CD4-positive, alpha-beta T cell treated with Interleukin-17A for 4 hours (primary cell): ENCODE measurements around the gene BPIFB1.

Experiments used
- DNase-seq: peaks from one replicate; pipeline ENCODE4 v3.0.0-alpha.2; 2020; ENCODE audit warnings: mixed read lengths

Gene BPIFB1, protein sequence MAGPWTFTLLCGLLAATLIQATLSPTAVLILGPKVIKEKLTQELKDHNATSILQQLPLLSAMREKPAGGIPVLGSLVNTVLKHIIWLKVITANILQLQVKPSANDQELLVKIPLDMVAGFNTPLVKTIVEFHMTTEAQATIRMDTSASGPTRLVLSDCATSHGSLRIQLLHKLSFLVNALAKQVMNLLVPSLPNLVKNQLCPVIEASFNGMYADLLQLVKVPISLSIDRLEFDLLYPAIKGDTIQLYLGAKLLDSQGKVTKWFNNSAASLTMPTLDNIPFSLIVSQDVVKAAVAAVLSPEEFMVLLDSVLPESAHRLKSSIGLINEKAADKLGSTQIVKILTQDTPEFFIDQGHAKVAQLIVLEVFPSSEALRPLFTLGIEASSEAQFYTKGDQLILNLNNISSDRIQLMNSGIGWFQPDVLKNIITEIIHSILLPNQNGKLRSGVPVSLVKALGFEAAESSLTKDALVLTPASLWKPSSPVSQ

DNA sequence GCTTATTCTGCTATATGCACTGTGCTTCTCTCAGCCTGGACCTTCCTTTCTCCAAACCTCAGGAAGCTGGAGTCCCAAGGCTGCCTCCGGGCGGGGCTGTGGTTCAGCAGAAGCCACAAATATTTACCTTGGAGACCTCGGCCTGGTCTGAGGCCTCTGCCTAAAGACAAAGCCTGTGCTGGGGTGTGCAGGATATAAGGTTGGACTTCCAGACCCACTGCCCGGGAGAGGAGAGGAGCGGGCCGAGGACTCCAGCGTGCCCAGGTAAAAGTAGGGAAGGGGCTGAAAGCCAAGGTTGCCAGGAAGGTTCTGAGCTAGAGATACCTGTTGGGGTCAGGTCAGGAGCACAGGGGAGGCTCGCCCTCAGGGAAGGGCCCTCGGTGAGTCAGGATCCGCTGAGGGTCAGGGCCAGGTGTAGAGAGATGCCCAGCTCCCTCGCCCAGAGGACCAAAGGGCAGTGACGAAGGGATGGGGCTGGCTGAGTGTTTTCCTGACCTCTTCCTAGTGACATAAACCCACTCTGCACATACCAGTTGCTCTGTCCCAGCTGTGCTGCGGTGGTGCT lies at the start of gene BPIFB1:
Gene BPIFB1 (plus strand): TSS at position 224 of the 565 bp plus-strand sequence. CDS start 2,860 bp downstream, outside the sequence.
- DNase-seq, result no peak

DNA sequence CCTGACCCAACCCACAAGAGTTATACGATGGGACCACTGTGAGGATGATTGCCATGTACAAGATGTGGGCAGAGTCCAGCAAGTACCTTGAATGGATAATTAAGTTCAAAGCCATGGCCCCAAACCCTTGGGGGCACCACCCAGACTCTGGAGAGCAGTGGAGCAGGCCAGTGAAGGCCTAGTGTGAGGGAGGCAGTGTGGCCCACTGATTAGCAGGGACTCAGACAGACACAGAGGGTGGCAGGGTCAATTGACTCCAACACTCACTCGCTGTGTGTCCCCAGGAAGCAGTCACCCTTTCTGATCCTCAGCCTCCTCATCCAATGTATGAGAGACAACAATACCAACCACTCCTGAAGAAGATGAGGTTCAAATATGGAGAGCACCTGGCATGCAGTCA lies 49.0 kb upstream of the BPIFB1 start:
- DNase-seq, result no peak

DNA sequence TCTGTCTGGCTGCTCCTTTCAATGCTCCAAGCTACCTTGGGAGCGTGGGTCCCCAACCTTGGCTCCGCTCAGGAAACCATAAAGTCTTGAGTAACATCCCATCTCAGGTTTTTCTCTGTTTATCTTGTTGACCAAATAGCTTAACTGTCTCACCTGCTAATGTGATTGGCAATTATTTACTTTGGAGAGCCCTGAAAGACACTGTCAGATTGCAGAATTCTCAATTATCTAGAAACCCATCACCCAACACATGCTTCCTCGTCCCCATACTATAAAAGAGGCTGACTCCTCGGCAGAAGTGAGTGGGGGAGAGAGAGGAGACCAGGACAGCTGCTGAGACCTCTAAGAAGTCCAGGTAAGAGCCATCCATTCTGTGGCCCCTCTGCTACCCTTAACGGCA lies 47.3 kb upstream of the BPIFB1 start, which contains the start of gene BPIFA1:
Gene BPIFA1 (plus strand): TSS at position 301 of the 400 bp plus-strand sequence. CDS start 1,716 bp downstream, outside the sequence.
- no peak for DNase-seq

DNA sequence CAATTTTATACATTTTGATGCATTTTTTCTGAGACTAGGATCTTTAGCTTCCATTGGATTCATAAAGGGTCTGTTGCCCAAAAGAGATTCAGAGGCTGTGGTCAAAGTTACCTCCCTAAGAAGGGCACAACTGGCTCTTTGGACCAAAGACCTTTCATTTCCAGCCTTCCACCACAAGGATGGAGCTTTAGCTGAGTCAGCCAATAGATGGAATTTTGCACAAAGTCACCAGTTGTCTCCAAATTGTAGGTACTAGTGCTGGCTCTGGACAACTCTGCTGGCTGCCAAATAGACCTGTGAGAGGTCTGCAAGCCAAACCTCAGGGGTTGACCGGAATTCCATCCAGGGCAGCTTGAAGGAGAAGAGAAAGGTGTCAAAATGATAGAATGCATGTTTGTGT lies 46.7 kb upstream of the BPIFB1 start:
- DNase-seq, result no peak

DNA sequence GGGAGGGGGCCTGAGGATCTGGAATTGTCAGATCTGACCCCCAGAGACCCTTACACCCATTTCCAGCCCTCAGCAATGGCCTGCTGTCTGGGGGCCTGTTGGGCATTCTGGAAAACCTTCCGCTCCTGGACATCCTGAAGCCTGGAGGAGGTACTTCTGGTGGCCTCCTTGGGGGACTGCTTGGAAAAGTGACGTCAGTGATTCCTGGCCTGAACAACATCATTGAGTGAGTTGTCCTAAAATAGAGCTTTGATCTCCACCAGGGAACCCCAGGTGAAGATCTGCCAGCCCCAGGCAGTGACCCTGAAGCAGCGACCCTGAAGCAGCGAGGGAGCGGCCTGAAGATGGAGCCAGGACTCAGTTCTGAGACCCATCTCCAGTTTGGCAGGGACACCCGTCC lies 45.0 kb upstream of the BPIFB1 start:
- DNase-seq, result no peak

DNA sequence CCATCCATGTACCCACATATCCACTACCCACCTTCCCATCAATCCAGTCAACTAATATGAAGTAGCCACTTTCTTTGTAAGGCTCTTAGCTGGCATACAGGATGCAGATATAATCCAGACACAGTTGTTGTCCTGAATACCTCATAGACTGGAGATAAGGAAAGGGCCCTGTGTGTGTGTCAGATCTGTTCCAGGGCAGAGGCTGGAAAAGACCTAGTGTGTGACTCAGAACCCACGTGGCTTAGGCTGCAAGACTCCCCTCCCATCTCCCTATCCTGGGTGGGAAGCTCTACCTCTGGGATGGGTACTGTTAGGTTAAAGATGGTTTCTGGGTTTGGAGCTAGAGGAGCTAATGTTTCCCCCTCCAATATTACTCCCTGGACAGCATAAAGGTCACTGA lies 43.6 kb upstream of the BPIFB1 start:
- no peak for DNase-seq

DNA sequence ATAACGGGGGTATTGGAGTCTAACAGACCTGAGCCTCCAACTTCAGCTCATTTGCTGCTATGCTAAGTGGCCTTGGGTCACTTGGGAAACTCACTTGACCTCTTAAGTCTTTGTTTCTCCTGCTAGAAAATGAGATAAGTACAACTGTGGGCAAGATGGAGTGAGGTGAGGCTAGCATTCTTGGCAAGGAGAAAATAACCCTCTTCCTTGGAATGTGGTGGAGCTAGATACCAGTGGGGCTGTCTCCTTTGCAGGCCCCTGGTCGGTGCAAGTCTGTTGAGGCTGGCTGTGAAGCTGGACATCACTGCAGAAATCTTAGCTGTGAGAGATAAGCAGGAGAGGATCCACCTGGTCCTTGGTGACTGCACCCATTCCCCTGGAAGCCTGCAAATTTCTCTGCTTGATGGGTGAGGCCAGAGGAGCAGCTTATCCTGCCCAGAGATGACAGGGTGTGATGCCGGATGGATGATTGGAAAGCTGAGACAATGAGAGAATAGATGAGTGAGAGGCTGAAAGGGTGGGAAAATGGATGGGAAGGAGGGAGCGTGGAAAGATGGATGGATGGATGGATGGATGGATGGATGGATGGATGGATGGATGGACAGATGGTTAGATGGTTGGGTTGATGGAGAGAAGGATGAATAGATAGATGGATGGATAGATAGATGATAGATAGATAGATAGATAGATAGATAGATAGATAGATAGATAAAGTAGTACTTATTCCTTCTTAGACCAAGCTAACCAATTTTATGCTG lies 42.9 kb upstream of the BPIFB1 start:
- no peak for DNase-seq

DNA sequence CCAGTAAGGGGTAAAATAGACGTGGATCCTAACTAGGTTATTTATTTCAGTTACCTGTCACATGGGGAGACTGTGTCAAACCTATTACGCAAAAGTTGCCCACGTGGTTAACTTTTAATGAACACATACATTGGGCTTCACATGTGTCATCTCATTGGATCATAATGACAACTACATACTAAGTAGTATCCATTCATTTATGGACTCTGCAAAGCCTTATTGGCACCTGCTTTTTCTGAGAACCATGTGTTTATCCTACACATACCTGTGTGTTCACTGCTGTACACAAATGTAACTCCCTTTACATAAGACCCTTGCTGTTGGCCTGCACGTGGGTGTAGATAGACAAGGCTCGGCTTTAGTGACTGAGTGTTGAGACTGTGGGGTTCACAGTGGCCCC lies 42.1 kb upstream of the BPIFB1 start:
- no peak for DNase-seq

DNA sequence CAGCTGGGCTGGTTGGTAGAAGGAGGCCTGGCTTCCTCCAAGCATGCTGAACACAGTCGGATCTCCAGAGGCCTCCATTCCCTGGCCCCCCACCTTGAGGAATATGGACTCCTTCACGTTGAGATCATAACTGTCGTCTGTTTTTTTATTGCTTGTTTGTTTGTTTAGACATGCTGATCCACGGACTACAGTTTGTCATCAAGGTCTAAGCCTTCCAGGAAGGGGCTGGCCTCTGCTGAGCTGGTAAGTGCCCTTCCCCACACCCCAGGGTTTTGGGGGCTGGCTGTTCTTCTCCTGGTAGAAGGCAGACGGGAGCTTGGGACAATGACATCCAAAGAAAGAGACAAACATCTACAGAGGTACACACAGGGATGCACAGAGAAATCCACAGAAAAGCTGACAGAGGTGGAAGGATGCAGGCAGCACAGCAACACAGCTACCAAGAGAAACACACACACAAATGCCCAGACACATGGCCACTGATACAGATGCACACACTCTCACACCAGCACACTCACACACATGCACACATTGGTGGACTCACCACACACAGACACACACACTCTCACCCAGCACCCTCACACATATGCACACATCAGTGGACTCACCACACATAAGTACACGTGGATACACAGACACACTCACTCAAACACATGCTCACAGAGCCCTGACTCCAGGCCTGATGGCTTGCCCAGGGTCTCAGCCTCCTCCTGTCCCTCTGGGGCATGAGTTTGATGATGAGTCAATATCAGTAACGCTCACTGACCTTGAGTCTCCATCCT lies 40.5 kb upstream of the BPIFB1 start:
- no peak for DNase-seq

DNA sequence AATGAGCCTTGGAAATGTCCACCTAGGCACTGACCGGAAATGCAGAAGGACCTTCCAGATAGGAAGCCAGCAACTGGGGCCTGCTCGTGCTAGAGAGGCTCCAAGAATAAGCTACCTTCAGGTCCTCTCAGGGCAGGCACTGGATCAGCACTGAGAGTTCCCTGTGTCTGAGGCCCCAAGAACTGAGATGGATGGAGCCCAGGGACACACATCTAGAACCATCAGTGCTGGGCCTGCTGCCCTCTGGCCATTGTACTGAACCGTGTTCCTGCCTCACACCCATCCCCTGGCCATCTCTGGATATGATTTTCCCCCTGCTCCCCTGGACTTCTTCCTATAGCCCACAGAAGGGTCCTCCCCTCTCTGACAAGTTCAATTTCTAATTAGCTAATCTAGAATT lies 36.9 kb upstream of the BPIFB1 start:
- DNase-seq, result no peak

DNA sequence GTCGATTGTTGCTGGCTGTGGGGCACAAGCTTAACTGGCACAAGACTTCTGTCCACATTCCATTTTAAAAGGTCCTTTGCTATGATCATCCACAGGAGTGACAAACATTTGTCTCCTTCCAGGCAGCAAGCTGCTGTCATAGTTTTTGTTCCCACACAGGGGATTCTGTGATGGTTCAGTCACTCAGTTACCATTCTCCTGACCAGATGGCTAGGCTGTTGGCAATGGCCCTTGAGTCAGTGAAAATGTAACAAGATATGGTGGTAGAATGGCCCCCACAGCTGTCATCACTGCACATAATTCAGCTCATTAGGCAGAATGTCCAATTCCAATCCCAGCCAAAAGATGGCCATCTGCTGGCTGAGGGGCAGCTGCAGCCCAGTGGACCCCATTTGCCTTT lies 33.6 kb upstream of the BPIFB1 start:
- DNase-seq, result no peak

DNA sequence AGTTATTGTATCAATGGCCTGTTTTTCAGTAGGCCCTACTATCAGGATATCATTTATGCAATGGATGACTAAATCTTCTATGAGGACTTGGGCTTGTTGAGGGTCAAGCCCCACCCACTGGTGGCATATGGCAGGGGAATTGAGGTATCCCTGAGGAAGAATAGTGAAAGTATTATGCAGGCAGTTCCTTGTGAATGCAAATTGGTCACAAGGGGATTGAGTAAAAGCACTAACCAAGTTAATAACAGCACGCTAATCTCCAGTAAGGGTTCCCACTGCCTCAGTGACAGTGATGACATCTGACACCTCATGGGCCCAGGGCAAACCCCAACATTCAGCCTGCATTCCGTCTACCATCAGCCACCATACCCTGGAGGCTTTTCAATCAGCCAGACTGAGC lies 32.3 kb upstream of the BPIFB1 start:
- DNase-seq, result no peak

DNA sequence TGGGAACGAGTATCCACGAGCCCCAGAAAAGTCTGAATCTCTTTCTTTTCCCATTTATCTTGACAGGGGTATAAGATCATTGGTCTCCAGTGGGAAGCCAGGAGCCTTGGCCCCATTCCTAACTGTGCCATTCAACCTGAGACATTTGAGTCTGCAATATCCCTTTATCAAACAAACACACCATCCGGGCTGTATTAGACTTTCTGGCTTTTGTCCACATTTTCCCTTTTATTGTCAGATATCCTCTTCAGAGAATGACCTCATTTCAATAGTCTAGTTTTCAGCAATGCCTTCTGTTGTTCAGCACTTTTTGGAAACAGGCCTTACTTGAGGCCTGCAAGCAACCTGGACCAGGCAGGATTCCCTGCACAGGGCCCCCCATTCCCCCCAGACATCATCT lies 31.5 kb upstream of the BPIFB1 start:
- no peak for DNase-seq

DNA sequence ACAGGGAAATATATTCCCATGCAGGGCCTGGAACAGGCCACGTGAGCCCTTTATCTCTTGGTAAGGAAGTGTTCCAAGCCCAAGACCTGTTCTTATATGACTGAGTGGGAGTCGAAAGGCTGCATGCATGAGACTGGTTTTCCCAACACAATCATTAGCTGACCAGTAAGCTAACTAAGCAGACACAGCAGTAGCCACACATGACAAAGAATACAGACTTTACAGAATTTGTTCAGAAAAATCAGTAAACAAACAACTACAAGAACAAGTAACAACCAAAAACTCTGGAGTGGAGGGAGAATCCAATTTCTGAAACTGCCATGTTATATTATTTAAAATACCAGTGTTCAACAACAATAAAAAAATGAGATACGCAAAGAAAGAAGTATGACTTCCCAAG lies 30.6 kb upstream of the BPIFB1 start:
- DNase-seq, result no peak

DNA sequence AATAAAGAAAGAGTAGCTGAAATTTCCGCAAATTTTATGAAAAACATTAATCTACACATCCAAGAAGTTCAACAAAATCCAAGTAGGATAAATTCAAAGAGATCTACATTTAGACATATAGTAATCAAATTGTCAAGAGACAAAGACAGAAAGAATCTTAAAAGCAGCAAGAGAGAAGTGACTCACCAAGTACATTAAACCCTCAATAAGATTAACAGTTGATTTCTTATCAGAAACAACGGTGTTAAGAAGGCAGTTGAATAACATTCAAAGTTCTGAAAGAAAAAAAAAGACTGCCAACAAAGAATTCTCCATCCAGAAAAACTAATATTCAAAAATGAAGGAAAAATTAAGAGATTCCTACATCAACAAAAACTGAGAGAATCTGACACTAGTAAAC lies 28.0 kb upstream of the BPIFB1 start:
- DNase-seq, result no peak

DNA sequence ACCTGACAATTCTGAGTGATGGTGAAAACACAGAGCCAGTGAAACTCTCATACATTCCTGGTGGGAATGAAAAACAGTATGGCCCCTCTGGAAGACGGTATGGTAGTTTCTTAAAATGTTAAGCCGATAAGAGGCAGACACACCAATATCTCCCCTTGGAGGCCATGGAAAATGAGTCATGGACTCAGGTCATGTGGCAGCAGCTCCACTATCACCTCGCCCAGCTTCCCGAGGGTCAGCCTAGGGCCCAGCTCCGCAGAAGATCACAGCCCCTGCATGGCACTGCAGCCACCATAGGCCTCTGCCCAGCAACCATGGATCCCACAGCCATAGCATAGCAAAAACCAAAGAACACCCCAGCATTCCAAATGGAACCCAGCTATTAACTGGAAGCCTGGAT lies 25.8 kb upstream of the BPIFB1 start:
- no peak for DNase-seq

DNA sequence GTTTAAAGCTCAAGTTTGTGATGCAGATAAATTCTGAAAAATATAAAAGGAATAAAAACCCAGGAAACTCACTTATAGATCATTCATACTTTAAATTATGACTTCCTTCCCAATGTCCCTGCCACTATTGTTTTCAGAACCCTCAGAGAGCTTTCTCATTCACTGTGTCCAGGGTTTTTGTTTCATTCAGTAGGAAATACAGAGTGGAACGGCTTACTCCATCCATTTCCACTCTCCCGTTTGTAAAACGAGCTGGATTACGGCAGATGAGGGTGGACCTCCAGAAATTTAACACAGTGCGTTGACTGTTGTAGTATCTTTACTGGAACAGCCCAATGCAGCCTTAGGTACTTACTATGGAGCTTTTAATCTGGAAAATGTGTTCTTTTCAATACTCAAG lies 23.6 kb upstream of the BPIFB1 start:
- no peak for DNase-seq

DNA sequence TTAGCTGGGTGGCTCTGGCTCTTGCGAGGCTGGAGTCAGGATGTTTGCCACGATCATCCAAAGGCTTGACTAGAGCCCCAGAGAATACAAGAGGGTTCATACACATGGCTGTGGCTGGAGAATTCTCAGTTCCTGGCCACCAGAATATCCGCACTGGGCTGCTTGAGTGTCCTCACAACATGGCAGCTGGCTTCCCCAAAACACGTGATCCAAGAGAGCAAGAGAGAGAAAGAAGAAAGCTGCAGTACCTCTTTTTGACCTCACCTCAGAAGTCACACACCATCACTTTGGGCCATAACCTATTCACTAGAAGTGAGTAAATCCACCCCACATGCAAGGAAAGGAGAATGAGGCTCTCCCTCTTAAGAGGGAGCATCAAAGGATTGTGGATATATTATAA lies 21.5 kb upstream of the BPIFB1 start:
- no peak for DNase-seq

DNA sequence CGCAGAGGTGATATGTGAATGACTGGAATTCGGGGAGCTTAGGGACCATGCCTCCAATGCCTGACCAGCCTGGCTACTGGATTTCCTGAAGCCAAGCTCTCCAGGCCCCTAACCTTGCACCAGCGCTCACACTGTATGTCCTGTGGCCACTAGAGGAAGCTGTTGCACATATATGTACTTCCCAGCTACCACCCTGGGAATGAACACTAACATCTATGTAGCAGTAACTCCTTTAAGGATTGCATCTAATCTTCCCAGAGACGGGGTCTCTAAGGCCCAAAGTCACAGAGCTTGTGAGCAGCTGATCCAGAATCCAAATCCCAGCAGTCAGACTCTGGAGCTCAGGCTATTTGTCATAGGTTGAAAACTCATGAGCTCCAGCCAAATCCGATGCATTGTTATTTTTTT lies 20.4 kb upstream of the BPIFB1 start:
- DNase-seq, result no peak

DNA sequence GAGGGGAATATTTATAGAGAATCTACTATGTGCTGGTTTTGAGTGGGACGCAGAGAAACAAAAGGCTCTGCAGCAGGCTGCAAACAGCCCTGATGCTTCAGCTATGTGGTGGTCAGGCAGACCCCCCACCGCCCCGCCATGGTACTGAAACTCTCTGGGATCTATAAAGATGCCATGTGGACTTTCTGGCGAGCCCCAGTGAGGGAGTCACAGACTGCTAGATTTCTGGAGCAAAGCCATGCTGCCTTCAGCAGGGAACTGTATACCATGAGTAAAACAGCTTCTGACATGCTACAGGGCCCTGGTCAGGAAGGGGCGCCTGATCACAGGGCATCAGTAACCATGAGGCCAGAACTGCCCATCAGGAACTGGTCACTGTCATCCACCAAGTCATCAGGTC lies 19.2 kb upstream of the BPIFB1 start:
- DNase-seq, result no peak

DNA sequence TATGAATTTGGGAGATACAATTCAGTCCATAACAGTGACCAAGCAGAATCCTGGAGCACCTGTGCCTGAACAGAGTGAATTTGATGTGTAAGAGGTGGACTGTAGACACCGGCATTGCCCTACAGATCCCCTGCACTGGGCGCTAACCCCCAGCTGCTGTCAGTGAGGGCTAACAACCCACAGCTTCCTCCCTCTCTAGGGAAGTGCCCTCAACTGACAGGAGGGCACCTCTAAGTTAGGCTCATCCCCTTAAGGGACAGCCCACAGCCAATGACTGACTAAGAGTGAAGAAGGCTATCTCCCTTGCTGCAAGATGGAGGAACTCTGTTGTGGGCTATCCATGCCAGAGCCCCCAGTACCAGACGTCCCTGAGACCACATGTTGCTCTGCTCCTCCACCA lies 15.3 kb upstream of the BPIFB1 start:
- DNase-seq, result no peak

DNA sequence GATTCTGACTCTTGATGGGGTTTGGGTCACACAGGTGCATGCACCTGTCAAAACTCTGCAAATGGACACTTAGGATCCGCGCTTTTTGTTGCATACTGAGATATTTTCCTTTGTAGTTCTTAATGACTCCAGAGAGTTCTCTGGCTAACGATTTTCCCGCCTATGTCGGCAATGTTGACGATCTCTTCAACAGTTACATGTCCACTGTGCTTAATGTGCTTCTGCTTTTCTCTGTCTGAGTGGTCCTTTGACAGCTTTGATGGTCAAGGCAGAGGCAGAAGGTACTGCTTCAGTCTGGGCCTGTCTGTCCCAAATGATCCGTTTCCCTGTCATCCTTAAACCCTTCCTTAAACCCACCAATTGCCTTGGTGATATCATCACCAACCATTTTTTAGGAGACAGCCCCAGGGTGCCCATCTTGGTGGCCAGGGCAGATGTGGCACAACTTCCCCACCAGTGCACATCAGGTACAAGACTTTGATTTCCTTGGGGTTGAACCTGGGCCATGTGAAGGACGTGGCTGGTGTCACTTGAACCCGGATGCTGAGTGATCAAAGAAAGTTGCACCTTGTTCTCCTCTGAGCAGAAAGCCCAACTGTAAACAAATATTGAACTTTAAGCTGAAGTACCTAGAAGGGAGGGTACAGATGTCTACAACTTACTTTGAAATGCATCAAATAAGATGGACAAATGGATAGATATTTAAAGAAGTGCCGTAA lies 10.7 kb upstream of the BPIFB1 start:
- DNase-seq, result no peak
